HCT116 (cell line): ENCODE data around the gene TLR5. TPM values are rescaled to one million over a fixed set of nuclear protein-coding genes. Genes with fewer than 3 reads are reported as not detected.

ENCODE experiments used
- ATAC-seq: fragments of 200-7000 bp; cut with Tn5 transposase; 2 replicates; pipeline ENCODE4 v1.9.1; 2020; ENCODE audit warnings: mild to moderate bottlenecking, moderate library complexity
- BruUV-seq: library from RNA; stranded (reverse); fragments of 400-500 nt; replicated peaks from 2 replicates; lab custom pipeline; 2021; lab: Mats Ljungman, UMichigan
- CTCF ChIA-PET: fragments of 300-600 bp; sonication (Branson Sonifier 250); formaldehyde crosslinking; loops from one replicate; lab custom pipeline; 2021; ENCODE audit warnings: antibody characterized with exemption; lab: Charles Lee
- POLR2A ChIA-PET: fragments of 300-600, 350-600 bp; sonication (Branson Sonifier 250); formaldehyde crosslinking; loops from one replicate; lab custom pipeline; 2021; ENCODE audit warnings: antibody characterized with exemption; lab: Charles Lee
- RAD21 ChIA-PET, 2 experiments: fragments of 300-600 bp; sonication (Branson Sonifier 250); formaldehyde crosslinking; loops; one replicate each; lab custom pipeline; 2023; ENCODE audit warnings: low total read pairs in 2 of 2; ENCODE audit not compliant: uncharacterized antibody in 2 of 2, unreplicated experiment in 2 of 2, low non-redundant PET in 1 of 2; lab: Charles Lee
- DNase-seq: peaks from one replicate; pipeline ENCODE4 v3.0.0-alpha.2; 2010; ENCODE audit warnings: low read depth, low spot score
- H2AFZ ChIP-seq: fragments of 200-600 bp; shearing (Covaris generic), sonication (generic); 2 replicates; pipeline ENCODE4 v1.6.1; 2017; ENCODE audit warnings: low read depth, mixed run types, mixed read lengths, antibody characterized with exemption, low read length; ENCODE audit not compliant: poor library complexity, severe bottlenecking
- H3K27ac ChIP-seq: 2 replicates; pipeline ENCODE4 v1.5.1; 2012; ENCODE audit warnings: low read depth, low read length
- H3K27me3 ChIP-seq: fragments of 200-600 bp; sonication (generic); 2 replicates; pipeline ENCODE4 v1.6.1; 2016; ENCODE audit warnings: mixed run types, low read length, mixed read lengths; ENCODE audit not compliant: insufficient read depth
- H3K36me3 ChIP-seq, 2 experiments: fragments of 200-500 bp in 1 of 2; fragments of 200-600 bp in 1 of 2; sonication (Bioruptor generic) in 1 of 2; sonication (generic) in 1 of 2; 2 replicates each; pipeline versions ENCODE4 v1.5.1 to v1.6.1; 2014 to 2016; ENCODE audit warnings: low read length in 2 of 2, inconsistent platforms in 1 of 2, mixed read lengths in 1 of 2, mixed run types in 1 of 2; ENCODE audit not compliant: insufficient read depth in 2 of 2, control insufficient read depth in 1 of 2
- H3K4me1 ChIP-seq, 2 experiments: fragments of 200-600 bp in 1 of 2; sonication (generic) in 1 of 2; 2 replicates each; pipeline versions ENCODE4 v1.5.1 to v1.6.1; 2012 to 2017; ENCODE audit warnings: low read length in 2 of 2, inconsistent platforms in 1 of 2, mild to moderate bottlenecking in 1 of 2, mixed read lengths in 1 of 2, mixed run types in 1 of 2, moderate library complexity in 1 of 2; ENCODE audit not compliant: insufficient read depth in 2 of 2, control insufficient read depth in 1 of 2
- H3K4me2 ChIP-seq: fragments of 200-600 bp; sonication (generic); 2 replicates; pipeline ENCODE4 v1.6.1; 2017; ENCODE audit warnings: mixed run types, low read length, mixed read lengths
- H3K4me3 ChIP-seq, 2 experiments: fragments of 200-600 bp in 1 of 2; sonication (generic) in 1 of 2; replicated peaks in 1 of 2; 2 replicates each; pipeline ENCODE4 v1.5.1; 2011 to 2016; ENCODE audit warnings: low read length in 2 of 2, control low read depth in 1 of 2, low read depth in 1 of 2, mild to moderate bottlenecking in 1 of 2, mixed read lengths in 1 of 2, mixed run types in 1 of 2
- H3K79me2 ChIP-seq: fragments of 200-600 bp; sonication (generic); 2 replicates; pipeline ENCODE4 v1.6.1; 2017; ENCODE audit warnings: mild to moderate bottlenecking, mixed run types, low read length, moderate library complexity, mixed read lengths; ENCODE audit not compliant: insufficient read depth
- H3K9ac ChIP-seq: fragments of 200-600 bp; sonication (generic); 2 replicates; pipeline ENCODE4 v1.6.1; 2016; ENCODE audit warnings: low read length, mixed read lengths
- H3K9me2 ChIP-seq: fragments of 200-600 bp; sonication (generic), shearing (Covaris generic); 2 replicates; pipeline ENCODE4 v1.6.1; 2017; ENCODE audit warnings: mixed run types, mild to moderate bottlenecking, moderate library complexity; ENCODE audit not compliant: insufficient read depth
- H3K9me3 ChIP-seq, 2 experiments: fragments of 200-500 bp in 1 of 2; fragments of 200-600 bp in 1 of 2; sonication (Bioruptor generic) in 1 of 2; sonication (generic) in 1 of 2; 2 replicates each; pipeline ENCODE4 v1.6.1; 2014 to 2017; ENCODE audit warnings: low read length in 2 of 2, mixed read lengths in 2 of 2, inconsistent platforms in 1 of 2, low read depth in 1 of 2, mild to moderate bottlenecking in 1 of 2, mixed run types in 1 of 2, moderate library complexity in 1 of 2; ENCODE audit not compliant: control insufficient read depth in 1 of 2, insufficient read depth in 1 of 2
- H4K20me1 ChIP-seq: fragments of 200-600 bp; sonication (generic), shearing (Covaris generic); 2 replicates; pipeline ENCODE4 v1.6.1; 2017; ENCODE audit warnings: mixed run types, mild to moderate bottlenecking, moderate library complexity; ENCODE audit not compliant: insufficient read depth
- CBX3 ChIP-seq: IDR thresholded peaks from 2 replicates; pipeline ENCODE4 v1.6.1; 2012; ENCODE audit warnings: low read depth
- ELF1 ChIP-seq: IDR thresholded peaks from 2 replicates; pipeline ENCODE4 v1.6.1; 2012; ENCODE audit warnings: low read depth, borderline replicate concordance
- EZH2 ChIP-seq: fragments of 200-600 bp; sonication (generic); IDR thresholded peaks from 2 replicates; pipeline ENCODE4 v1.6.1; 2017; ENCODE audit warnings: antibody characterized with exemption, mixed run types
- EZH2phosphoT487 ChIP-seq: fragments of 200-600 bp; IDR thresholded peaks from 2 replicates; pipeline ENCODE4 v1.6.1; 2018; ENCODE audit warnings: antibody characterized with exemption, borderline replicate concordance
- POLR2AphosphoS5 ChIP-seq: IDR thresholded peaks from 2 replicates; pipeline ENCODE4 v1.6.1; 2011; ENCODE audit warnings: mild to moderate bottlenecking, low read depth, low read length, moderate library complexity
- SP1 ChIP-seq: IDR thresholded peaks from 2 replicates; pipeline ENCODE4 v1.6.1; 2012; ENCODE audit warnings: low read depth
- ZFX ChIP-seq: fragments of 450-650 bp; IDR thresholded peaks from 2 replicates; pipeline ENCODE4 v1.6.1; 2017
- ZNF274 ChIP-seq: fragments of 200-500 bp; sonication (Bioruptor generic); IDR thresholded peaks from 2 replicates; pipeline ENCODE4 v1.6.1; 2014; ENCODE audit warnings: mild to moderate bottlenecking, low read depth, low read length, inconsistent platforms
- intact Hi-C: fragments of 100-400 bp; cut with micrococcal nuclease; formaldehyde crosslinking; loops from 2 replicates; pipeline ENCODE4 v1.10.0; 2022
- total RNA-seq: library from RNA; stranded (reverse); gene quantifications from one replicate; pipeline ENCODE4 v1.2.1, GENCODE V29; 2021; ENCODE audit not compliant: unreplicated experiment
- TF ChIP-seq, protein P1 (sequence below): IDR thresholded peaks from 2 replicates; pipeline ENCODE4 v1.6.1; 2012

TLR5 gene
- total RNA-seq, 1 experiment from 2014 or later = 1.2 TPM

- H3K9ac ChIP-seq = no peak overlapping the region
- CTCF ChIA-PET = interaction anchor here (0.6 to 3.4 kb wide), 2 partner anchors 11 kb away, joined by 3 to 38 read pairs; no protein-coding TSS in a partner anchor
- POLR2A ChIA-PET = no interaction called here
- no peaks in the 10 kb centered on the region for H4K20me1 ChIP-seq
- no peaks in the 10 kb centered on the region for H3K27me3 ChIP-seq
- ATAC-seq (no peak), DNase-seq (no peak)
- peaks cover 12 to 20% of the 10 kb centered on the region in 2 experiments for H3K4me1 ChIP-seq
- no peak overlapping the region for H3K4me3 ChIP-seq
- no peak overlapping the region for H2AFZ ChIP-seq
- RAD21 ChIA-PET = no interaction called here
- intact Hi-C loops = no loop called here
- H3K36me3 ChIP-seq = no peaks in the 10 kb centered on the region
- TF ChIP-seq POLR2AphosphoS5 (no peak), ZFX (no peak), CBX3 (no peak), ZNF274 (no peak), ELF1 (no peak), EZH2 (no peak)
- BruUV-seq = no TSS peak
- H3K4me2 ChIP-seq = no peak overlapping the region
- H3K9me3 ChIP-seq = no peaks in the 10 kb centered on the region
- H3K79me2 ChIP-seq = no peaks in the 10 kb centered on the region
- no peaks in the 10 kb centered on the region for H3K9me2 ChIP-seq
- H3K27ac ChIP-seq = no peak overlapping the region
Observed at GRCh38 chr1:223144431-223144830, 1.4 kb upstream of the TLR5 start.

DNA sequence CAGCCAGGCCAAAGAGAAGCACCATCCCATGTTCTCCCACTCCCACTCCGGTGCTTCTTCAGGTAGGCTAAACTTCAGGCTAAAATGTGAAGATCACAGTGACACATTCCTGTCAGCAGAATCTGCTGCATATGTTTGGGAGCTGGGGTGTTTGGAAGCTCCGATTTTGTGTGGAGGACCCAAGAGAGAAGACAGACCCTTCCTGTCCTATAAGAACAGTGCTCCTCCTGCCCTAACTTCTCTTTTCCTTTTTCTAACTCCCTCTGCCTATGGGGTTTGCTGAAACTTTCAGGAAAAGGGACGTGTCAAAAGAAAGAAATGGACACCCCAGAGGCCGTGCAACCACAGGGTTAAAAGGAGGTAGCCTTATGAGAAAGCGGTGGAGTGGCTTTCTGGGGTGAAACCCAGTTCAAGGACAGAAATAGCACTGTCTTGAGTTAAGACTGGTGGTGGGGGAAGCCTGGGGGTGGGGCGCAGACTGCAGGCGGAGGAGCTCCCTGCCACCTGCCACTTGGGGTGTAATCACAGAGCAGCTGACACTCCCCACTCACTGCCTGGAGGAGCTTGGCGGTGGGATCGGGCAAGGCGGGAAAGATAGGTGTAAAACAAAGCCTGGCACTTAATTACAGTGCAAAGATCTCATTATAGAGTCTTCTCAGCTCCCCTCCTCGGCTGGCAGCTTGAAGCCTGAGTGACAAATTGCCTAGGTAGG, 645 bp upstream of the TLR5 start:
- POLR2A ChIA-PET = no interaction called here
- CTCF ChIA-PET = interaction anchor here (0.6 to 3.4 kb wide), 8 partner anchors 11 to 1300 kb away, joined by 3 to 38 read pairs (median 4); no protein-coding TSS in a partner anchor
- H3K9me3 ChIP-seq = no peaks in the 10 kb centered on the region
- TF ChIP-seq EZH2phosphoT487 = no peak
- TF ChIP-seq SP1 = 0 out of 2 replicates have a peak, but pooled peaks have one; percentile 3
- TF ChIP-seq, protein P1, sequence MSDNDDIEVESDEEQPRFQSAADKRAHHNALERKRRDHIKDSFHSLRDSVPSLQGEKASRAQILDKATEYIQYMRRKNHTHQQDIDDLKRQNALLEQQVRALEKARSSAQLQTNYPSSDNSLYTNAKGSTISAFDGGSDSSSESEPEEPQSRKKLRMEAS = 0 out of 2 replicates have a peak, but pooled peaks have one; percentile 18
- TF ChIP-seq, all 23 proteins: peak for 2
- DNase-seq = no peak
- Histone ChIP-seq H3K9me2 (no peaks in the 10 kb centered on the region), H3K4me1 (peaks cover 12 to 20% of the 10 kb centered on the region in 2 experiments), H3K9ac (peak overlapping the region; percentile 45), H4K20me1 (no peaks in the 10 kb centered on the region), H3K27me3 (no peaks in the 10 kb centered on the region), H2AFZ (peak overlapping the region; percentile 91), H3K36me3 (no peaks in the 10 kb centered on the region), H3K79me2 (no peaks in the 10 kb centered on the region), H3K27ac (peak overlapping the region; percentile 47; the same call in 1 of the 2 replicates), H3K4me3 (peak overlapping the region; percentile 41 to 61), H3K4me2 (peak overlapping the region; percentile 84)
- ATAC-seq = no peak
- intact Hi-C loops = no loop called here
- no TSS peak for BruUV-seq
- RAD21 ChIA-PET = interaction anchor here in 1 of 2 experiments (0.7 to 1.2 kb wide), 2 partner anchors 10 to 90 kb away, joined by 3 to 5 read pairs; no protein-coding TSS in a partner anchor
